ENCODE measurements around the gene ETNK2.
"Not testable (repeated sequence)": the region's sequence is repeated elsewhere in the genome, so short reads cannot be mapped to it uniquely, and the experiment has no call there.

ETNK2 gene

DNA sequence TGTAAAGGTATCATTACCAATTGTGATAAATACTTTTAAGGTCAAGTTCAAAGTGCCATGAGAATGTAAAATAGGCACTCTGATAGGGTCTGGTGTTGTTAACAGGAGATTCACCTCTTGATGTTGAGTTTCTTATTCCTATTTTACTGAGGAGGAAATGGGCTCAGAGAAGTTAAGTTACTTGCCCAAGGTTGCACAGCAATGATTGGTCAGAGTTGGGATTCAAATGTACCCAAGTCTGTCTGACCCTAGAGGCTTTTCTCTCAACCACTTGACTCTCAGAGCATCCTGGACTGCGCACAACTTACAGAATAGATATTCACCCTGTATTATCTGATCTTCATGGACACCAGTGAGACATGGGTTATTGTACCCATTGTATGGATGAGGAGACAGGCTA is 45.0 kb downstream of the ETNK2 start:
- WGBS, 2 experiments (ENCODE audit: insufficient coverage in 2 of 2), result no CpG with 5 or more reads among the region's 1 CpG
- Histone ChIP-seq H3K36me3 (ENCODE audit: control insufficient read depth, insufficient read depth, low read length) (no peaks in the 10 kb centered on the region), H3K9me3 (ENCODE audit: control insufficient read depth, low read length) (no peaks in the 10 kb centered on the region), H3K4me1 (ENCODE audit: control insufficient read depth, insufficient read depth, low read length, poor library complexity, severe bottlenecking) (peaks cover 36% of the 10 kb centered on the region), H3K27ac (ENCODE audit: low read depth, low read length, severe bottlenecking) (no peak overlapping the region), H3K4me3 (ENCODE audit: extremely low read depth, insufficient read depth, low read length, poor library complexity, severe bottlenecking) (no peak overlapping the region)

GRCh38 chr1:204105131-204105515 is 46.7 kb downstream of the ETNK2 start:
- Histone ChIP-seq H3K36me3 (ENCODE audit: control insufficient read depth, insufficient read depth, low read length) (no peaks in the 10 kb centered on the region), H3K27ac (ENCODE audit: low read depth, low read length, severe bottlenecking) (no peak overlapping the region), H3K9me3 (ENCODE audit: control insufficient read depth, low read length) (no peaks in the 10 kb centered on the region), H3K4me3 (ENCODE audit: extremely low read depth, insufficient read depth, low read length, poor library complexity, severe bottlenecking) (no peak overlapping the region), H3K4me1 (ENCODE audit: control insufficient read depth, insufficient read depth, low read length, poor library complexity, severe bottlenecking) (peaks cover 37% of the 10 kb centered on the region)
- 88 to 95% methylated on average over 3 of the region's 6 CpGs for WGBS, 2 experiments (ENCODE audit: insufficient coverage in 2 of 2)

DNA sequence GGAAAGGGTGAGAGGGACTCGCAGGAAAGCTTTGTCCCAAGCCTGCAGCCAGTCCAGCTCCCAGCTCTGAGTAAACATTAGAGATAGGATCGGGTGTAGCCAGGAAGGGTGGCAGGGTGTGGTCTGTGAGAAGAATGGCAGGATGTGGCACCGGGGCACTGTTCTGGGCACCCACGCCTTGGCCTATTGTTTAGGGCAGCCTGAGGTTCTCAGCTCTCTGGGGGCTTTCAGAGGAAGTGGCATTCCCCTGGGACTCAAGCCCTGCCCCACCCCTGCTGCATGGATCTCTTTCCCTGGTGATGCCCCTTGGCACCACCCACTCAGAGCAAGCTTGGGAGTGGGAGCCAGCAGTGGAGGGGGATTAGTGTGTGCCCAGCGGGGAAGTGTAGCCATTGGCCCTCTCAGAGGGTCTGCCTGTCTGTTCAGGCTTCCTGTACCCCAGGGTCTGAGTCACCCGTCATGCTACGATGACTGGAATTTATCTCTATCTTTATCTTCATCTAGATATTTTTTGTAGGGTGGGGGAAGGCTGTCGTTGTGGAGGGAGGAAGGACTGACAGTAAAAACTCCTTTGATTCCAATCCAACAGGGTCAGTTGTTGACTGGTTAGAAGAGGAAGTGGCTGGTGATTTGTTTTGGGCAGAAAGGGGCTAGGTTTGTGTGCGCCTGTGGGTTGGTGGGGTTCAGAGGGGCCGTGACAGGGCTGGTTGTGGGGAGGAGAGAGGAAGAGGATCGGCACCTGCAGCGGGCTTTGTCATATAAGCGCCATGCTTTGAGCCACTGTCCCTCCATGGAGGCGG is 47.3 kb downstream of the ETNK2 start:
- H3K27ac ChIP-seq (ENCODE audit: low read depth, low read length, severe bottlenecking), result peak overlapping the region; percentile 32
- peaks cover 37% of the 10 kb centered on the region for H3K4me1 ChIP-seq (ENCODE audit: control insufficient read depth, insufficient read depth, low read length, poor library complexity, severe bottlenecking)
- 88 to 97% methylated on average over 10 to 11 of the region's 14 CpGs for WGBS, 2 experiments (ENCODE audit: insufficient coverage in 2 of 2)
- no peaks in the 10 kb centered on the region for H3K36me3 ChIP-seq (ENCODE audit: control insufficient read depth, insufficient read depth, low read length)
- H3K9me3 ChIP-seq (ENCODE audit: control insufficient read depth, low read length), result no peaks in the 10 kb centered on the region
- H3K4me3 ChIP-seq (ENCODE audit: extremely low read depth, insufficient read depth, low read length, poor library complexity, severe bottlenecking), result no peak overlapping the region

GRCh38 chr1:204103431-204103741 is 48.5 kb downstream of the ETNK2 start:
- peaks cover 34% of the 10 kb centered on the region for H3K4me1 ChIP-seq (ENCODE audit: control insufficient read depth, insufficient read depth, low read length, poor library complexity, severe bottlenecking)
- no peak overlapping the region for H3K27ac ChIP-seq (ENCODE audit: low read depth, low read length, severe bottlenecking)
- 40 to 74% methylated on average over 1 to 2 of the region's 2 CpGs for WGBS, 2 experiments (ENCODE audit: insufficient coverage in 2 of 2)
- no peaks in the 10 kb centered on the region for H3K9me3 ChIP-seq (ENCODE audit: control insufficient read depth, low read length)
- no peaks in the 10 kb centered on the region for H3K36me3 ChIP-seq (ENCODE audit: control insufficient read depth, insufficient read depth, low read length)
- no peak overlapping the region for H3K4me3 ChIP-seq (ENCODE audit: extremely low read depth, insufficient read depth, low read length, poor library complexity, severe bottlenecking)

- Histone ChIP-seq H3K9me3 (ENCODE audit: control insufficient read depth, low read length) (no peaks in the 10 kb centered on the region), H3K4me3 (ENCODE audit: extremely low read depth, insufficient read depth, low read length, poor library complexity, severe bottlenecking) (no peak overlapping the region), H3K27ac (ENCODE audit: low read depth, low read length, severe bottlenecking) (no peak overlapping the region), H3K4me1 (ENCODE audit: control insufficient read depth, insufficient read depth, low read length, poor library complexity, severe bottlenecking) (peaks cover 34% of the 10 kb centered on the region), H3K36me3 (ENCODE audit: control insufficient read depth, insufficient read depth, low read length) (no peaks in the 10 kb centered on the region)
- 69 to 72% methylated on average over 2 of the region's 3 CpGs for WGBS, 2 experiments (ENCODE audit: insufficient coverage in 2 of 2)
Observed at GRCh38 chr1:204102739-204103430, 49.0 kb downstream of the ETNK2 start.

DNA sequence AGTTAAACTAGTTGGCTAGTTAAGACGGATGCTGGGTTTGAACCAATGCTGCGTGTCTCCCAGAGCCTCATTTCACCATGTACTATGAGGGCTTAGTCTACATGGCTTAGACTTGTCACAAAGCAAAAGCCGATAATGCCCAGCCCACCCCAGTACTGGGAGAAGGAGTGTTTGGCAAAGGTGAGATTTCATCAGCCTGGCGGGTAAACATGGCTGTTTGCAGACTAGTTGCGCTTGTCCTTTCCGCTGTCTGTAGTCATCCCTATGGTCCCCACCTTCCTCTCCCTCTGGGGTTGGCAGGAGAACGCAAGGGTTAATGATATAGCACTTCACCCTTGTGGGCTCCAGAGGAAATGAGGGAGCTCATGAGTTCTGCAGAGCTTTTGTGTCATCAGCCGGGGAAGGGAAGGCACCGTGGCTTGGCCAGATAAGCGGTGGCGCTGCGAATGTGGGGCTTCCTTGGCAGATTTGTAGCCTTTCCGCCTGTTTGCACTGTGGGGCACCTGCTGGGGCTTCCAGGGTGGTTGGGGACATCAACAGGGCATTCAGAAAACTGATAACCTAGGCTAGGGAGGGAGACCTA is 49.7 kb downstream of the ETNK2 start:
- Histone ChIP-seq H3K36me3 (ENCODE audit: control insufficient read depth, insufficient read depth, low read length) (no peaks in the 10 kb centered on the region), H3K9me3 (ENCODE audit: control insufficient read depth, low read length) (no peaks in the 10 kb centered on the region), H3K27ac (ENCODE audit: low read depth, low read length, severe bottlenecking) (no peak overlapping the region), H3K4me3 (ENCODE audit: extremely low read depth, insufficient read depth, low read length, poor library complexity, severe bottlenecking) (no peak overlapping the region), H3K4me1 (ENCODE audit: control insufficient read depth, insufficient read depth, low read length, poor library complexity, severe bottlenecking) (peaks cover 34% of the 10 kb centered on the region)
- WGBS, 2 experiments (ENCODE audit: insufficient coverage in 2 of 2), result 74 to 79% methylated on average over 9 to 10 of the region's 13 CpGs

GRCh38 chr1:204099754-204100153 is 52.1 kb downstream of the ETNK2 start:
- H3K4me1 ChIP-seq (ENCODE audit: control insufficient read depth, insufficient read depth, low read length, poor library complexity, severe bottlenecking), result peaks cover 31% of the 10 kb centered on the region
- WGBS, 2 experiments (ENCODE audit: insufficient coverage in 2 of 2), result 96 to 100% methylated on average over 2 of the region's 2 CpGs
- not testable (repeated sequence) for H3K9me3 ChIP-seq (ENCODE audit: control insufficient read depth, low read length); H3K27ac ChIP-seq (ENCODE audit: low read depth, low read length, severe bottlenecking); H3K36me3 ChIP-seq (ENCODE audit: control insufficient read depth, insufficient read depth, low read length); H3K4me3 ChIP-seq (ENCODE audit: extremely low read depth, insufficient read depth, low read length, poor library complexity, severe bottlenecking)

- peaks cover 25% of the 10 kb centered on the region for H3K4me1 ChIP-seq (ENCODE audit: control insufficient read depth, insufficient read depth, low read length, poor library complexity, severe bottlenecking)
Observed at GRCh38 chr1:204098683-204099082, 53.2 kb downstream of the ETNK2 start.

DNA sequence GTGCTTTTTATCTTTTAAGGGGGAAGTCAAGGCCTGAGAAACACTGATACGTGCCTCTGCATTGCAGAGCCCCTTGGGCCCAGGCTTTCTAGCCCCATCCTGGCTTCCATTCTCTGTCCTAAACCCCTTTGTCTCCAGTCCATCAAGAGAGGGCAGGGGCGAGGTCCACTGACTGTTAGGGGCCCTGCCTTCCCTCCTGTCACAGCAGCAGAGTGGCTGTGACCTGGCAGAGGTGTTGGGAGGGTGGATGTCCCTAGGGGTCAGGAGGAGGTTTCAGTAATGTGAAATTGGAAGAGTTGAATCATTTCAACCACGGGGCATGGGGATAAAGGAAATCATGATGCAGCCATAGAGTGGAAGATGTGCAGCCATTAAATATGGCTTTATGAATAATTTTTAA is 54.9 kb downstream of the ETNK2 start:
- WGBS, 2 experiments (ENCODE audit: insufficient coverage in 2 of 2), result 100% methylated on average over 2 of the region's 3 CpGs; no CpG with 5 or more reads in 1 of the 2 experiments
- Histone ChIP-seq H3K4me1 (ENCODE audit: control insufficient read depth, insufficient read depth, low read length, poor library complexity, severe bottlenecking) (peaks cover 8% of the 10 kb centered on the region), H3K4me3 (ENCODE audit: extremely low read depth, insufficient read depth, low read length, poor library complexity, severe bottlenecking) (no peak overlapping the region), H3K27ac (ENCODE audit: low read depth, low read length, severe bottlenecking) (no peak overlapping the region), H3K9me3 (ENCODE audit: control insufficient read depth, low read length) (no peaks in the 10 kb centered on the region), H3K36me3 (ENCODE audit: control insufficient read depth, insufficient read depth, low read length) (no peaks in the 10 kb centered on the region)

More at GRCh38 chr1:204098683-204099082, 53.2 kb downstream of the ETNK2 start:
- no peak overlapping the region for H3K27ac ChIP-seq (ENCODE audit: low read depth, low read length, severe bottlenecking)
- H3K36me3 ChIP-seq (ENCODE audit: control insufficient read depth, insufficient read depth, low read length), result no peaks in the 10 kb centered on the region
- no peak overlapping the region for H3K4me3 ChIP-seq (ENCODE audit: extremely low read depth, insufficient read depth, low read length, poor library complexity, severe bottlenecking)
- no peaks in the 10 kb centered on the region for H3K9me3 ChIP-seq (ENCODE audit: control insufficient read depth, low read length)
- WGBS, 2 experiments (ENCODE audit: insufficient coverage in 2 of 2), result 94 to 98% methylated on average over 3 to 4 of the region's 4 CpGs

DNA sequence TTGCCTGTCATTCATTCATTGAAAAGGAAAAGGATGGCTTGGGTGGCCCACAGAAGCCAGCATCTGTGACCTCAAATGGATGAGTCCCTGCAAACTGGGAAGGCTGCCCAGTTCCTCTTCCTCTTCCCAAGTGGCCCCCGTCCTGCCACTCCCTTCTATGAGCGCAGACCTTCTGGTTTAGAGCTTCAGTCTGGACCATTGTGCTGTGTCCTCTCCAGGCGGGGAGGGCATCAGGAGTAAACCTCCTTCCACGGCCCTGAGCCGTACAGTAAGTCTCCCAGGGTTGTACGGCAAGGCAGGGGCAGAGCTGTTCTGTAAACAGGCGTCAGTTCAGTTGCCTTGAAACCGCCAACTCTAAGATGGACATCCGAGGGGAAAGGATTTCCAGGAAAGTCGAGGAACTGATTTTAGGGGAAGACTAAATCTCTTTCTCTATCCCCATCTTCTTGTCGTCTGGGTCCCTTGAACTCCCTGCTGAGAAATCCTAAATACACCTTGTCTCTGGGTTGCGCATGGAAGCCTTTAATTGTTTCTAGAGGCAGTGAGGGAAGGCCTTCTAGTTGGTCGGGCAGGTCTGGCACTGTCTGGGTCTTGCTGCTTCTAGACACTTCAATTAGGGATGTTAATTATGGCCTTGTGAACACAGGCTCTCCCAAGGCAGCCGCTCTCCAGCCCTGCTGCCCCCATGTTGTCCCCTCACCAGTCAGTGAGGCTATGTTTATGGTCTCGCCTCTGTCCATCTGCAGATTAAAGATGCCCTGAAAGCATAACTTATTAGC is 56.8 kb downstream of the ETNK2 start:
- peaks cover 6% of the 10 kb centered on the region for H3K4me1 ChIP-seq (ENCODE audit: control insufficient read depth, insufficient read depth, low read length, poor library complexity, severe bottlenecking)
- WGBS, 2 experiments (ENCODE audit: insufficient coverage in 2 of 2), result 79 to 85% methylated on average over 8 to 13 of the region's 15 CpGs
- peak overlapping the region; percentile 62 for H3K27ac ChIP-seq (ENCODE audit: low read depth, low read length, severe bottlenecking)
- H3K4me3 ChIP-seq (ENCODE audit: extremely low read depth, insufficient read depth, low read length, poor library complexity, severe bottlenecking), result no peak overlapping the region
- H3K9me3 ChIP-seq (ENCODE audit: control insufficient read depth, low read length), result no peaks in the 10 kb centered on the region
- no peaks in the 10 kb centered on the region for H3K36me3 ChIP-seq (ENCODE audit: control insufficient read depth, insufficient read depth, low read length)
